NCI-H1105 (cell line): ENCODE measurements around the gene SEMA4D.

ENCODE experiments used
- DNase-seq: peaks from one replicate; lab custom pipeline; 2025; lab: John Stamatoyannopoulos, UW

The SEMA4D gene

DNA sequence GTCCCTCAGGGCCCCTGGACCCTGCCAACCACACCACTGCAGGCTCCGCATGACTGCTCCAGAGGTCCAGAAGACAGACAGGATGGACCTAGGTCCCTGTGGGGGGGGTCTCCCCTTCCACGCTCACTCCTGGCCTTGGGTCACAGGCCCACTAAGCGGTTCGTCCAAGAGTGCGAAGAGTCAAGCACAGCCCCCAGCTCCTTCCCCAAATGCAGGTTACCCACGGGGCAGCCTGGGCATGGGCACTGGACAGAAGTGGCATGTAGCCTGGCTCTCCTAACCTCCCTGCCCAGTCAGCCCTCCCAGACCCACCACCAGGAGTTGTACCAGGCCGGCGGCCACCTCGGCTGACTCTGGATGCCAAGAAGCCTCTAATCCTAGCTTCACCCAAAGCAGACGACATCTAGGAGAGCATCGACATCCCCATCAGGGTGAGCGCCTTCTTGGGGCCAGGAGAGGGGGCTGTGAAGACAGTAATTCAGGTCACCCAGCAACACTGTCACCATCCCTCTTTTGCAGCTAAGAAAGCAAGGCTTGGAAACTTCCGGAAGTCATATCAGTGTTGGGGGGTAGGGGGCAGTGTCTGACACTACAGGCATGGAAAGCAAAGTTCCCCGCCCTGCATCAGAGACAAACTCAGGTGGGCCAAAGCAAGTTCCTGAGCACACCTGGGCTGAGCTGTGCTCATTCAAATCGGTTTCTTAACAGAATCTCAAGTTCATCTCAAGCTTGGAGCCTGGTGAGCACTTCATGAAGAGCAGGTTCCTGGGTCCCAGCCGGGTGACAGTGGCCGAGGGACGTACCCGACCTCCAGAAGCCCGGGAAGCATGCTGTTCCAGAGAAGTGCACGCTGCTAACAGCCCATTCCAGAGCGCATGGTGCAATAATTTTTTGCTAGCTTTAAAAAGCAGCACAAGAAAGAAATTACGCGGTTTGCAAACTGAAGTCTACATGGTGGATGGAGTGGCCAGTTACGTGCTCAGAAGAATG is 68.7 kb downstream of the SEMA4D start:
- no peak for DNase-seq

DNA sequence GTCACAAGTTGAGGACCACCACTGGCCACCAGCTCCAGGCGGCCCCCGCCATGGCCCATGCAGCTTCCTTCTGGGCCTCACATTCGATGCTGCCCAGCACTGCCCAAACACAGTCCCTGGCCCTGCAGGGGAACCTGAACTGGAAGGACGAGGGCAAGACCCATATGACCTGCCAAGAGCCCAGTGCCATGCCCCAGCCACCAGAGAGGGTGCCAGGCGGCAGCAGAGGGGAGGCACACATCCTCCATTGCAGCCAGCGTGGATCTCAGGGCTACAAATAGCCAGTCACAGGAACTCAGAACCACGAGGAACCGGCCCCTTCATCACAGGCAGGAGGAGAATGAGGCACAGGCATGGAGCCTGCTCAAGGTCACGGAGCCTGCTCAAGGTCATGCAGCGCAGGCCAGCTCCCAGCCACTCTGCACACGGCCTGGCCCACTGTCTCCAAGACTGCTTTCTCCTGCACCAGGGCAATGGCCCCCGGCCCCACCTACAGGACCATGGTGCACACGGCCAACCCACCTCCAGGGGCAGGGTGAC is 69.6 kb downstream of the SEMA4D start:
- no peak for DNase-seq

DNA sequence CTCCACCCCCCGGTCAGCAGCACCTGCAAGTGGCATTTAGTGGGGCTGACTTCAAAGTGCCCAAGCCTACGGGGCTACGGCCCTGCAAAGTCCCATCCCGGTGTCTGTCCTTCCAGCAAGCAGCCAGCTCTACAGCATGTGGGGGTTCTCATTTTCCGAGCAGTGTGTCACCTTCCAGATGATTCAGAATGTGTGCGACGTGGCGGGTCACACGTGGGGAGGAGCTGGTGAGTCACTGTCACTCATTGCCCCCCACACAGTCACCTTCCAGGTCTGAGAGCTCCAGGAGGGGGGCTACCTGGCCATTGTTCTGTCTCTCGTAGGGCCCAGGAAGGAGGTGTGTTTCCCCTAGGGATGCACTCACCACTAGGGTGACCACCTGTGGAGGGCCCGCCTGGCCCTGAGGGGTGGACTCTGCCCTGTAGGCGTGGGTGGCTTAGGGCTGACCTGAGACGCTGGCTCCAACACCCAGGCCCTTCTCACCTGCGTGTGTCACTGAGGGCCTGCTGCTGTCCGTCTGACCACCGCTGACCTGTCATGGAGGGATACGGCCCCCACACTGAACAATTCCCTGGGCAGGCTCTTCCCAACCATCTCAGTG is 70.2 kb downstream of the SEMA4D start:
- no peak for DNase-seq

DNA sequence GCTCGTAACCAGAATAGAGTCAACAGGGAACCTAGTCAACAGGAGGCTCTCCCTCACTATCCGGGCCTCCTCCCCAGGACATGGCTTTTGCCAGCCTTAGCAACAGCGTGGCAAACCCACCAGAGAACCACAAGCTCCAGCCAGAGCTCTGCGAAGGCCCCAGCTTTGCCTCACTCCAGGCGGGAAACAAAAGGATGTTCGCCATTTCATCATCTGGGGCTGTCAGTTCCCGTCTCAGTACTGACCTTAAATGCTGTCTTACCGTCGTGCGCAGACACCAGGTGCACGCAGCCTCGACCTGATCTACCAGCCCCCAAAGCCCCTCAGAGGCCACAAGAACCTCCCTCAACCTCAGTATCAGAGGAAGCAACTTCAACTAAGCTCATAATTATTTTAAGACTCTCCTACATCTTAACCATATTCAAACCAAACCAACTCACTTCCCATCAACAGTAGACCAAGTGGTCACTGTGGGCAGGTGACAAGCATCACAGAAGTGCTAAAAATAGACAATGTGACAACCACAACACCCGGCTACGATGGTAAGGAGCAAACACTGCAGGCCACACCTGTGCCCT is 71.4 kb downstream of the SEMA4D start:
- DNase-seq = no peak

DNA sequence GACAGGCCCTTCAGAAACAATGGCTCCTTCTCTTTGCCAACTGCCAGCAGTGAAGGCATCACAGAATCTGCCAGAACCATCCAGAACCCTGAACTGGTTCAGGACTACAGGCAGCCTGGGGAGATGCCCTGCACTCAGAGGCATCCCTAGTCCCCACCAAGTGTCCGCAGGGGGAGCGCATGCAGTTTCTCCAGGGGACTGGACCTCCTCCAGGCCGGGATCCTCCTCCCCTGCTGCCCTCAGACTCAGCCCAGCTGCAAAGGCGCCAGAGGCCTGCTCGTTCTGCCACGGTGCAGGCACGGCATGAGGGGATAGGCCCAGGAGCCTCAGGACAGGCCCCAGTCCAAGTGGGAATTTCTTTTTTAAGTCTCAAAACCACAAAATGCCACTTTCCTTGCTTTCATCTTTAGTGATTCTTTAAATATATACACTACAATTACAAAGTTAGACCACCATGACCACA is 72.0 kb downstream of the SEMA4D start:
- no peak for DNase-seq

DNA sequence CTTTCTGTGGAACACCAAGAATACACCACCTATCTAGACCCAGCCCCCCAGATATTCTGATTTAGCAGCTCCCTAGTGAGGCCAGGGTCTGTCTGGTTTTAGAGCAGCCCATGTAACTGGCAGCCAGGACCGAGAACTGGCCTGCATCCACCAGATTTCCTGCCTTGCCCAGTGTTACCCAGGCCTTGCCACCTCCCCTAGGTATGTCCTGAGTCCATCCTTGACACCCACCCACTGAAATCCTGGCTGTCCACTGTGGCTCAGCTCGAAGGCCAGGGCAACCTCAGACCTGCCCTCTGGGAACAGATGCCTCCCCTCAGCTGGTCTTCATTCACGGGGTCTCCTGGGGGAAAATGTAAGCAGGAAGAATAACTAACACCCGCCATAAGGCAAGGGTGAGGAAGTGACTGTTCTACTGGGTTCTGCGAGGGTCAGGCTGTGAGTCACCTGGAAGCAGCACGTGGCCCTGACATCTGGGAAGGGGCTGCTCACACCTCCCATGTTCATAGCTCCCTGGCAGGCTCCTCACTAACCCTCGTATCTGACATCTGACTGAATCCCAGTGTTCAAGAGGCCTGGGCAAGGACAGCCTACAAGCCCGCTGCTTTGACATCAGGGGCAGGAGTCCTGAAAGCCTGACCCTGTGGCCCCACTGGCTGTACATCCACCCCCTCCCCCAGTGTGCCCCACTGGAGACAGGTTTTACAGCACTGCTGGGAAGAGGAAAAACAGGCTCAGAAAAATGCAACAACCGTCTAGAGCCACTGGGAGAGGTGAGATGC is 72.7 kb downstream of the SEMA4D start:
- DNase-seq = no peak

DNA sequence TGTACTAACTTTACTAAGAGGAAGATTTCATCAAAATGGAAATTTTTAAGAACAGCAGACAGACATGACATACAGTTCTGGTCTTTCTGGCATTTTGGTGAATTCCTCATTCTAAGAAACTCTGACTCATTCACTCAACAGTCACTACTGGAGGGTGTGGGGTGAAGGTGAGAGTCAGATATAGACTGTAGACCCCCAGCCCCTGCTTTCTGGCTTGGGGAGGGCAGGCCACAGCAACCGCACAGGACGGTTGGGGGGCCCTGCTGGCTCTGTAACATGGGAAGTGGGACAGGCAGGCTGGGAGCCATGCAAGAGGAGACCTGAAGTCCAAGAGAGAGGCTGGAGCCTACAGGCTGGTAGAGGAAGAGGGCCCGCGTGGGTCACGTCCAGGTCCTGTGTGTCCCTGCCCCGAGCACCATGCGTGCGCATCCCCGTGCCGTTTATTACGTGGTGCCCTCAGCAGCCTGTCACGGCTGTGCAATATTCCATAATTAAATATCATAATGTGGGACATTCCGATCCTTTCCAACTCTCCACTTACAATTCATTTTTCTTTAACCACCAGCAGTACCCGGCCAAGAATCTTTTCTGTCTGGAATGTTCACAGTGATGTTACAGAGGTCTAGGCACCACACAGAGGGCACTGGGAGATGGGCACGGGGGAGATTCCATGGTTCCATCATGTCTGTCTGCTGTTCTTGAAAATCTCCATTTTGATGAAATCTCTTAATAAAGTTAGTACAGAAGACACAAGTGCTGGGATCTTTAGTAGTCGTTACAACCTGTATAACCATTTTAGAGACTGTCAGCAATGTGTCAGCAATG is 75.5 kb downstream of the SEMA4D start:
- DNase-seq = no peak

DNA sequence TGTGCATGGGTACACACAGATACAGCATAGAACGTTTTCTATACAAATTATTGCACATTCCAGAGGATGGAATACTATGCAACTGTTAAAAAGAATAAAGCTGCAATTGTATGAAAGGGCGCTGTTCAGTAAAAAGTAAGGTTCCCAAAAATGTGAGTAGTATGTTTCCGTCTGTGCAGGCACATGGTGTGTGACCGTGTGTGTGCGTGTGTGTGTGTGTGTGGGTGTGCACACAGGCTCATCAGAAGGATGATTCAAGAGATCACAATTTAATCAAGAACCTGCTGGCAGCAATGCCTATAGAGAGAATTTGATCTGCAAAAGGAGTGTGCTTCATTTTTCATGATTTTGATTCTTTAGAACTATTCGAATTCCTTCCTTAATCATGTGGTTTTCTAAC is 76.3 kb downstream of the SEMA4D start:
- no peak for DNase-seq

DNA sequence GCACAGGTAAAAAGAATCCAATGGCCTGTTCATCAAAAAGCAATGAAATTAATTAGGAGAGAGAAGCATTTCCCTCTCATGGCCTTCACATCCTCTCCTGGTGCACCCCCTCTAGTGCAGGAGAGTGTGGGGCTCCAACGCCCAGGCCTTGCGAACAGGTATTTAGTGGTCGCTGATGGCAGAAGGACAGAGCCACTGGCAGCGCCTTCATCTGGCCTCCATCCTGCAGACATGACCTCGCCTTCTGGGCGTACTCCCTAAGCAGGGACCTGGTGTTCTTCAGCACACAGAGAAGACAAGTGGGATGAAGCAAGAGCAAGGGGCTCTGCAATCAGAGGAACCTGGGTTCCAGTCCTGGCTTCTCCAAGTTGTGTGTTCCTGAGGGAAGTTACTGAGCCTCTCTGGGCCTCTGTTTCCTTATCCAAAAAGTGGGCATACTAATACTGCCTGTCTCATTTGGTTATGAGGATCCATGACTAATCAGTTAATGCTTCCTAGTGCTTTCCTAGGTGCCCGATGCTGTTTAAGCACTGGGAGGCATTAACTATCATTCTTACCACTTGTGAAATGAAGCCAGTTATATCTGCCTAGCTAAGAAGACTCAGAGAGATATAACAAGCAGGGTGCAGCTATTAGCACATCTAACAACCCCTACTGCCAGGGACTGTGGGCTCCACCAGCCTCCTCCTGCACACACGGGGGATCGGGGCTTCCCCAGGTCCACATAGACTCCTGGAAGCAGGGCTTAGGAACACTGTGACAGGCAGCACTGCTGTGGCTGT is 77.3 kb downstream of the SEMA4D start:
- DNase-seq = no peak

DNA sequence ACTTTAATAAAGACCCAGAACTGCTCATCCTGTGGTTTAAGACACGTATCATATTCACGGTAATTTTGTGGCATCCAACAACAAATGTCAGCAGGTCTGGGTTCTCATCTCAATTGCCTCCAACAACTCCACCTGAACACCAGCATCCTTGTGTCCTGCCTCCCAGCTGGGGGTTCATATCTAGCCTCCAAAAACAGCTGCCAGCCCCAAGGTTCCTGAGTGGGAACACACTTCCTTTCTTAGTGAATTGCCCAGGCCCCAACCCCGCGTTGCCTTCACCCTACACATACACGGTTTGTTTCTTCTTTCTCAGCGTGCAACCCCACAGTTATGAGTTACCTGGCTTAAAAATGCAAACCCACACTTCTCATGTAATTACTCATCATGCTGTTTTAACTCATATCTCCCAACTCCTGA is 77.9 kb downstream of the SEMA4D start:
- no peak for DNase-seq

DNA sequence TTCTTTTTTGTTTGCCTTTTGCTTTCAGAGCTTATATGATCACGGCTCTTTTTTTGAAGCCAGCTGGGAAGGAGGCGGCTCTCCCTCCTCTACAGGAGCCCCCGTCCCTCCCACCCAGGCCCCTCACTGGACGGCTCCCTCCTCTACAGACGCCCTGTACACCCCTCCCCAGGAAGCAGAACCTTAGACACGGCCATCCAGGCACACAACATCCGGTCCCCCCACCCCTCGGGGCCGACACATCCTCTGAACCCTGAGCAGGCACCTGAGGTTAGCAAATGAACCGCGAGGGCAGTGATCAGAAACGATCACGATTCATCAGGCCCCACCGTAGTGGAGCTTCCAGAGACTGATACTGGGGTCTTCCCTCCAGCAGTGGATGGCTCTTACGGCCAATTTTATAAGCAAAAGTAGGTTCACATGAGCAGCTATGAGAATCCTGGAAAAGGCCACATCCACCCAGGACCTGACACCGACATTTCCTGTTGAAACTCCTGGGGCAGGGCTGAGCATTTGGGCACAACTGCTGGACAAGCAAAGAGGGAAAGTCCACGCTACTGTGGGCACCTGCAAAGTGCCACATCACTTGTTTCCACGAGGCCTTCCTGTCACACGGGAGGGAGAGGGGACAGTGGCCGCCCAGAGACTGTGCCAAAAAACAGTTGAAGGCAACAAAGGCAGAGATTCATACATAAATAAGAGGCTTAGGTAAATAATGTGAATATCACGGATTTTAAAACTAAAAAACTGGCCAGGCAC is 78.9 kb downstream of the SEMA4D start:
- no peak for DNase-seq

DNA sequence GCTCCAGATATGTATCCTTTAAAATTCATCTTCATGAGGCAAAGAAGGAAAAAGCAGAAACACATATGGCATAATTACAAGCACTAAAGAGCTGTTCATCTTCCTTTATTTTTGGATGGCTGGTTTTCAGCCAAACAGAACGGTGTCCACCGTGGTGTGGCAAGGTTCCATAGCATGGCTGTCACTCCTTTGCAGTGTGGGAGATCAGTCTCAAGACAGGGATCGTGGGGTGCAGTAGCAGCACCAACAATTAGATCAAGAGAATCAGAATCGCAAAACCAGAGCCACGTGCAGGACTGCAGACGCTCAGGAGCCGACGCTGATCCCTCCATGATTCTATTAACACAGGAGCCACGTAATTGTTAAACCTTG is 79.5 kb downstream of the SEMA4D start:
- no peak for DNase-seq

DNA sequence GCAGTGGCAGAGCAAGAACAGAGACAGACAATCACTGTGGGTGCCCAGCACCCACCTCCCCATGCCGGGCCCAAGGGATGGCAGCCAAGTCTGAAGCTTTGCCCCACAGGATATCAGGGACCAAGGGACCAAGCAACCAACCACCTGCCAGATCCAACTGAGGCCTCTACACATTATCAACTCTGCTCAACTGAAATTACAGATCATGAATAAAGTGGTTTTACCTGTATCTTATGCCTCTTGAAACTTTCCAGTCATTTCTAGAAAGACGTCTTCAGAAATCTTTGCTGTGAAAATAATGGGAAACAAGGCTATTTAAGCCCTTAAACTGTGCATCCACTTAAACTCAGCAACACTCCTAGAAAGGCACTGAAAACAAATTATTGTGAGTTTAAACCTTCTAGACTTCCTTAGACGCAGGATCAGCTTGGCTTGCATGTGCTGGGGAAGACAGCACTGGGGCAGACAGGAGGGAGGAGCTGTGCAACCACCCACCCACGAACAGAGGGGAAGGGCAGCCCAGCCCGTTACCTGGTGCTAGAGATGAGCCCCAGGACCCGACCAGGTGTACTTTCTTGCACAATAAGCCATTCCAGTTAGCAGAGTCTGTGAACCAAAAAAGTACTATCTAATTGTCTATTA is 80.0 kb downstream of the SEMA4D start:
- DNase-seq = no peak

DNA sequence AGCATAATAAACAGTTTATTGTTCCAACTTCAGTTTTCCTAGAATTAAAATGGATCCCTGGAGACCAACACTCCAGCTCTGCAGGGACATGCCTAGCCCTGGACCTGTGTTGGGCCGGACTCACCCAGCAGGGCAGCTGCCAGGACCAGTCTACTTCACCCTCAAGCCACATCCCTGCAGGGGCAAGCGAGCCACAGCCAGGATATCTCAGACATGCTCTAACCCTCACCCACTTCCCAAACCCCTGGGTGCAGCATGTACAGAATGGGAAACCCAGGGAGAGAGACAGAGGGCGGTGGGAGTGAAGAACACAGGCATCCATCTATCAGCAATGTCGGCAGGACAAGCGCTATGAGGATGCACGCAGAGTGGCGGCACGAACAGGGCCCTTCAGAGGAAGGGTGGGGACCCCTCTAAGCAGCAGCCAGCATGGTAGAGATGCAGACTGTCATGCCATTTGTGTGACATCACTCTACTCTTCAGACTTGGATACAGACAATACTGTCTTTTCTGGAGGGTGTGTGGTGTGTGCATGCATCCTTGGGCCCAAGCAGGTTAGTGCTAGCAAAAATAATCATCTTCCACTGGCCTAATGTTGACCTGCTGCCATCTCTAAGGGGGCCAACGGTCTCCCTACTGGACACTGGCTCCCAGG is 83.1 kb downstream of the SEMA4D start:
- DNase-seq = no peak

DNA sequence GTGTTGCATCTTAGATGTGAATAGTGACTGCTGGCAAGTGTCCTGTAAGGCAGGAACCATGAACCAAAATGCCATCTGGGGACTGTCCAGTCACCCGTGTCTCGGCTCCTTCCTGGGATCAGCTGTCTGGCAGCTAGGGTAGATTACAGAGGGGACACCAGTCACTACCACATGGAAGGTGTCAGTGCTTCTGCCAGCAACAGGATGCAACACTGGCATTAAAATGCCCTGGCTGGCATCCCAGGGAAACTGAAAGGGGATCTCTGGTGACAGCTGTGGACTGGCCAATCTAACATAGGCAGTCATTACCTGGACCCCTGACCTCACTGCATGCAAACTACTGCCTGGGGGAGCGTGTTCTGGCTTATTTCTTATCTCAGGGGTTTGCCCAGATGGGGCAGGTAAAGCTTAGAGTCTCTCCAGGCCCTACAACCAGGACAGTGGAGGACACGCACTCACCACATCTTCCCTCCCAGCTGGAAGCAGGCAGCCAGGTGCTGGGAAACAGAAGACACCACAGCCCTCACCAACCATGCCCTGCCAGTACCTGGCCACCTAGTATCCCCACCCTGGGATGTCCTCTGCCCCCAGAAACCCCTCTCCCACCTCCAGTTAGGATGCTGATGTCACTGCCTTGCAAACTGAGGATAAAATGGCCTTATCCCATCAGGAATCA is 83.8 kb downstream of the SEMA4D start:
- DNase-seq = no peak

DNA sequence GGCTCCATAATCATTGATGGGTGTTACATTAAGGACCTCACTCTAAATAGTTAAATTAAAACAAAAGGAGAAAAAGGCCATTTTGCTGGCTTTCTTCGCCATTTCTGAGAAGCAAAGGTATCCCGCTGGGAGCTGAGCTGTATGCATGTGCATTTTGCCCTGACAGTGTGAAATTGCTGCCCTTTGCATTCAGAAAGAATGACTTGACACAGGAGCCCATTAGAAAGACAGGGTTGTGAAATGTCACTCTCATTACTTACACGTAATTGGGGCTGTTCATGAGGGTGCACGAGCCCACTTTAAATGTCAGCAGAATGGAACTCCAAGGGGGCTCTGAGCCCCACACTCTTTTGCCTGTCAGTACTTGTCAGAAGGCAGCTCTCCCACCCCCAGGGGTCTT is 85.0 kb downstream of the SEMA4D start:
- DNase-seq = no peak

DNA sequence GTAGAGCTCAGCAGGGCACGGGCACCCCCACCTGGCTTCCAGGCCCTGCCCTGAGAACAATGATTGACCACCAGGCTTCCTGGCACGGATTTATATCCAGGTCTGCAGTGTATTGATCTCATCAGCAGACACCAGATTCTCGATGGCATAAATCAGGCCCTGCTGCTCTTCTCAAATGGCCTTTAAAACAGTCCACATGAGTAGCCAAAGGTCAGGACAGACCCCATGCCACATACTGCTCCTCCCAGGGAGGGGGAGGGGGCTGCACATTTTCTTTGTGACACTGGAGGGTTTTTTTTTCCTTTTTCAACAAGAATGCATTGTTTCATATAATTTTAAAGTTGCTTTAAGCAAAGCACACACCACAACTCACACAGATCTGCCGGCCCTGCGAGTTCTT is 85.4 kb downstream of the SEMA4D start:
- no peak for DNase-seq

DNA sequence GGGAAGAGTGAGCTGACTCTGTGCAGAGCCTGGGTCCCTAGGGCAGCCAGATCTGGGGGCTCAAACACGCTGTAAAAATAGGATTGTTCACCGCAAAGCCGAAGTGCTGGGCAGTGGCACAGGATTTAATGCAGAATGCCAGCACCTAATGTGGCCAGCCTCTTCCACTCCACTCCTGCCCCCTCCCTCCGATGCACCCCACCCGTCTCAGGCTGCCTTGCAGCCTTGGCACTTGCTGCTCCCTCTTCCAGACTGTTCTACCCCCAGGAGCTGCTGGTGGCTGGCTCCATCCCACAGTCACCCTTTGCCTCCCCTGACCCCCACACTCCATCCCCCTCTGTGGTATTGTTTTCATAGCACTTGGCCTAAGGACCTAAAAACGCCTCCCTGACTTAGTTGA is 86.2 kb downstream of the SEMA4D start:
- no peak for DNase-seq
